Measurements from ENCODE around the gene MRPL24. TPM values are rescaled to one million over a fixed set of nuclear protein-coding genes. Genes with fewer than 3 reads are reported as not detected.

The MRPL24 gene
- polyA plus RNA-seq, 2 of the 4 experiments (the other 2 are of a cell fraction): 170 to 198 TPM

DNA sequence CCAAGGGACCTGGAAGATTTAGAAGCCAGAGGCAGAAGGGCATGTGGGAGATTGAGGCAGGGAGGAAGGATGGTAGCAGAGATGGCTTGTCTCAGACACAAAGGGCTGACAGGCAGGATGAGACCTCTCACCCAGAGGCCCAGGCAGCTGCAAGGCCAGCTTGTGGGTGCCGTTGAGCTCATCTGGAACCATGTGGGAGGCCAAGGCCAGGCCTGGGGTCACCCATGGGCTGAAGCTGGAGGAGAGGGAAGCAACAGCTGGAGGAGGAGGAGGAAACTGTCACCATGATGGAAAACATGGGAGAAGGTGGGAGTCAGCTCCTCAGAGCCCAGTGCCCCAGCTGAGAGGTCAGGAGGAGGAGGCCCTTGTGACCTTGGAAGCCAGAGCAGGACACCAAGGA is 41.9 kb downstream of the MRPL24 start:
- ChIA-PET POLR2A (no interaction called here), CTCF (interaction anchor here (1.2 to 52.1 kb wide), 3 partner anchors 5 to 39 kb away, joined by 4 to 2258 read pairs (median 2258); partner anchors contain the start of genes CRABP2, ISG20L2, METTL25B and NES)
- TF ChIP-seq FOXS1 (CRISPR knock-in tag; IDR thresholded peaks at IDR 0.05): no peak
- TF ChIP-seq, protein P1, sequence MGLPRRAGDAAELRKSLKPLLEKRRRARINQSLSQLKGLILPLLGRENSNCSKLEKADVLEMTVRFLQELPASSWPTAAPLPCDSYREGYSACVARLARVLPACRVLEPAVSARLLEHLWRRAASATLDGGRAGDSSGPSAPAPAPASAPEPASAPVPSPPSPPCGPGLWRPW (IDR thresholded peaks at IDR 0.05): no peak
- TF ChIP-seq, protein P2, sequence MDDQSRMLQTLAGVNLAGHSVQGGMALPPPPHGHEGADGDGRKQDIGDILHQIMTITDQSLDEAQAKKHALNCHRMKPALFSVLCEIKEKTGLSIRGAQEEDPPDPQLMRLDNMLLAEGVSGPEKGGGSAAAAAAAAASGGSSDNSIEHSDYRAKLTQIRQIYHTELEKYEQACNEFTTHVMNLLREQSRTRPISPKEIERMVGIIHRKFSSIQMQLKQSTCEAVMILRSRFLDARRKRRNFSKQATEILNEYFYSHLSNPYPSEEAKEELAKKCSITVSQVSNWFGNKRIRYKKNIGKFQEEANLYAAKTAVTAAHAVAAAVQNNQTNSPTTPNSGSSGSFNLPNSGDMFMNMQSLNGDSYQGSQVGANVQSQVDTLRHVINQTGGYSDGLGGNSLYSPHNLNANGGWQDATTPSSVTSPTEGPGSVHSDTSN (IDR thresholded peaks at IDR 0.05): no peak
- TF ChIP-seq CHD2 (IDR thresholded peaks at IDR 0.05; ENCODE audit: low read length, partially characterized antibody): no peak
- no peak for TF ChIP-seq POLR2A (IDR thresholded peaks at IDR 0.05; ENCODE audit: low read length)
- Histone ChIP-seq H3K9me3 (no peaks in the 10 kb centered on the region), H3K4me3 (no peak overlapping the region), H3K4me1 (peaks cover 13% of the 10 kb centered on the region; the same call in 2 of the 3 replicates), H3K4me2 (no peak overlapping the region), H3K27ac (no peak overlapping the region)
- DNase-seq (ENCODE audit: low read depth in 1 of 2, low spot score in 1 of 2): no peak
- WGBS (ENCODE audit: missing lambda C conversion rate): 75% methylated on average over 1 of the region's 1 CpG
- no peak for FAIRE-seq
- ATAC-seq: no peak

GRCh38 chr1:156697481-156697880 is 43.4 kb downstream of the MRPL24 start:
- Histone ChIP-seq H3K4me1 (peaks cover 21% of the 10 kb centered on the region), H3K27ac (no peak overlapping the region), H3K9me3 (no peaks in the 10 kb centered on the region), H3K4me3 (no peak overlapping the region), H3K4me2 (no peak overlapping the region)
- 73% methylated on average over 8 of the region's 8 CpGs for WGBS (ENCODE audit: missing lambda C conversion rate)
- ATAC-seq: no peak
- no peak for DNase-seq (ENCODE audit: low read depth in 1 of 2, low spot score in 1 of 2)
- no peak for TF ChIP-seq GATA3 (IDR thresholded peaks at IDR 0.05; ENCODE audit: borderline replicate concordance)
- TF ChIP-seq, protein P3, sequence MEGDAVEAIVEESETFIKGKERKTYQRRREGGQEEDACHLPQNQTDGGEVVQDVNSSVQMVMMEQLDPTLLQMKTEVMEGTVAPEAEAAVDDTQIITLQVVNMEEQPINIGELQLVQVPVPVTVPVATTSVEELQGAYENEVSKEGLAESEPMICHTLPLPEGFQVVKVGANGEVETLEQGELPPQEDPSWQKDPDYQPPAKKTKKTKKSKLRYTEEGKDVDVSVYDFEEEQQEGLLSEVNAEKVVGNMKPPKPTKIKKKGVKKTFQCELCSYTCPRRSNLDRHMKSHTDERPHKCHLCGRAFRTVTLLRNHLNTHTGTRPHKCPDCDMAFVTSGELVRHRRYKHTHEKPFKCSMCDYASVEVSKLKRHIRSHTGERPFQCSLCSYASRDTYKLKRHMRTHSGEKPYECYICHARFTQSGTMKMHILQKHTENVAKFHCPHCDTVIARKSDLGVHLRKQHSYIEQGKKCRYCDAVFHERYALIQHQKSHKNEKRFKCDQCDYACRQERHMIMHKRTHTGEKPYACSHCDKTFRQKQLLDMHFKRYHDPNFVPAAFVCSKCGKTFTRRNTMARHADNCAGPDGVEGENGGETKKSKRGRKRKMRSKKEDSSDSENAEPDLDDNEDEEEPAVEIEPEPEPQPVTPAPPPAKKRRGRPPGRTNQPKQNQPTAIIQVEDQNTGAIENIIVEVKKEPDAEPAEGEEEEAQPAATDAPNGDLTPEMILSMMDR (IDR thresholded peaks at IDR 0.05): no peak
- TF ChIP-seq EP300 (IDR thresholded peaks at IDR 0.05): no peak
- TF ChIP-seq CHD2 (IDR thresholded peaks at IDR 0.05; ENCODE audit: low read length, partially characterized antibody): no peak
- TF ChIP-seq EHMT2 (IDR thresholded peaks at IDR 0.05; ENCODE audit: low read depth): no peak
- TF ChIP-seq ZSCAN20 (CRISPR knock-in tag; IDR thresholded peaks at IDR 0.05): no peak
- TF ChIP-seq HDAC2 (IDR thresholded peaks at IDR 0.05): no peak
- no peak for TF ChIP-seq RFX5 (IDR thresholded peaks at IDR 0.05)
- no peak for TF ChIP-seq HOXA7 (CRISPR knock-in tag; IDR thresholded peaks at IDR 0.05)
- TF ChIP-seq, protein P4, sequence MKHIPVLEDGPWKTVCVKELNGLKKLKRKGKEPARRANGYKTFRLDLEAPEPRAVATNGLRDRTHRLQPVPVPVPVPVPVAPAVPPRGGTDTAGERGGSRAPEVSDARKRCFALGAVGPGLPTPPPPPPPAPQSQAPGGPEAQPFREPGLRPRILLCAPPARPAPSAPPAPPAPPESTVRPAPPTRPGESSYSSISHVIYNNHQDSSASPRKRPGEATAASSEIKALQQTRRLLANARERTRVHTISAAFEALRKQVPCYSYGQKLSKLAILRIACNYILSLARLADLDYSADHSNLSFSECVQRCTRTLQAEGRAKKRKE (CRISPR knock-in tag; IDR thresholded peaks at IDR 0.05; ENCODE audit: low read depth): no peak
- no peak for TF ChIP-seq BCL3 (IDR thresholded peaks at IDR 0.05)
- no peak for TF ChIP-seq RARB (CRISPR knock-in tag; IDR thresholded peaks at IDR 0.05)
- no peak for TF ChIP-seq RNF2 (IDR thresholded peaks at IDR 0.05; ENCODE audit: borderline replicate concordance, low read depth)
- no peak for TF ChIP-seq MAZ (IDR thresholded peaks at IDR 0.05; ENCODE audit: borderline replicate concordance, low read depth, low read length)
- TF ChIP-seq CHD4 (IDR thresholded peaks at IDR 0.05; ENCODE audit: borderline replicate concordance): no peak
- no peak for TF ChIP-seq MAFK (IDR thresholded peaks at IDR 0.05; ENCODE audit: partially characterized antibody)
- TF ChIP-seq REST (IDR thresholded peaks at IDR 0.05): no peak
- no peak for TF ChIP-seq CBX2 (IDR thresholded peaks at IDR 0.05; ENCODE audit: borderline replicate concordance, low read depth)
- TF ChIP-seq RAD21 (conservative IDR thresholded peaks at IDR 0.05 in 1 of 2, IDR thresholded peaks at IDR 0.05 in 1 of 2): no peak
- no peak for TF ChIP-seq RCOR1 (IDR thresholded peaks at IDR 0.05; ENCODE audit: low read depth, low read length)
- ChIA-PET CTCF (interaction anchor here (0.6 to 52.1 kb wide), 5 partner anchors 4 to 149 kb away, joined by 3 to 2258 read pairs (median 4); partner anchors contain the start of genes CRABP2, ISG20L2, METTL25B and NES), POLR2A (interaction anchor here (0.6 kb wide), 1 partner anchor 36 kb away, joined by 3 read pairs; no protein-coding TSS in a partner anchor)
- FAIRE-seq: no peak

Data from A549 (cell line).